Panc1 (cell line): ENCODE data around the gene N4BP2L2. TPM values are rescaled to one million over a fixed set of nuclear protein-coding genes. Genes with fewer than 3 reads are reported as not detected.
A peak's percentile ranks its signal among the peaks of the same experiment; 100 is the strongest.

Experiments used
- ATAC-seq: fragments of 200-7000 bp; cut with Tn5 transposase; 2 replicates; pipeline ENCODE4 v1.9.1; 2020; ENCODE audit warnings: mild to moderate bottlenecking, moderate library complexity
- BruUV-seq: library from RNA; stranded (reverse); fragments of 400-500 nt; replicated peaks from 2 replicates; lab custom pipeline; 2021; lab: Mats Ljungman, UMichigan
- CTCF ChIA-PET: fragments of 300-600 bp; sonication (Branson Sonifier 250); formaldehyde crosslinking; loops from one replicate; lab custom pipeline; 2022; ENCODE audit warnings: antibody characterized with exemption; lab: Charles Lee
- POLR2A ChIA-PET: fragments of 300-600 bp; sonication (Branson Sonifier 250); formaldehyde crosslinking; loops from one replicate; lab custom pipeline; 2022; ENCODE audit warnings: antibody characterized with exemption; lab: Charles Lee
- DNase-seq: peaks from one replicate; pipeline ENCODE4 v3.0.0-alpha.2; 2010; ENCODE audit warnings: low read depth, low spot score
- H3K27ac ChIP-seq: 2 replicates; pipeline ENCODE4 v1.5.1; 2011; ENCODE audit warnings: mild to moderate bottlenecking, low read length, inconsistent platforms
- H3K27me3 ChIP-seq: fragments of 200-500 bp; sonication (Bioruptor generic); 2 replicates; pipeline ENCODE4 v1.6.0; 2014; ENCODE audit warnings: low read length, inconsistent platforms; ENCODE audit not compliant: control insufficient read depth, insufficient read depth
- H3K36me3 ChIP-seq: fragments of 200-500 bp; sonication (Bioruptor generic); 2 replicates; pipeline ENCODE4 v1.5.1; 2014; ENCODE audit warnings: inconsistent platforms, mild to moderate bottlenecking, low read length, moderate library complexity; ENCODE audit not compliant: control insufficient read depth, insufficient read depth
- H3K4me1 ChIP-seq: 2 replicates; pipeline ENCODE4 v1.5.1; 2011; ENCODE audit warnings: inconsistent platforms, mild to moderate bottlenecking, low read length, moderate library complexity; ENCODE audit not compliant: control insufficient read depth, insufficient read depth
- H3K4me3 ChIP-seq, 2 experiments: 2 replicates each; pipeline ENCODE4 v1.5.1; 2011 to 2012; ENCODE audit warnings: low read depth in 2 of 2, low read length in 2 of 2, mild to moderate bottlenecking in 2 of 2, inconsistent platforms in 1 of 2, moderate library complexity in 1 of 2
- H3K9me3 ChIP-seq: fragments of 200-500 bp; sonication (Bioruptor generic); 2 replicates; pipeline ENCODE4 v1.5.1; 2014; ENCODE audit warnings: low read depth, mild to moderate bottlenecking, inconsistent platforms, low read length, moderate library complexity; ENCODE audit not compliant: control insufficient read depth, insufficient read depth
- POLR2AphosphoS5 ChIP-seq: IDR thresholded peaks from 2 replicates; pipeline ENCODE4 v1.6.1; 2012; ENCODE audit warnings: mild to moderate bottlenecking, low read depth, low read length, moderate library complexity
- SIN3A ChIP-seq: IDR thresholded peaks from 2 replicates; pipeline ENCODE4 v1.6.1; 2012; ENCODE audit warnings: low read depth, mild to moderate bottlenecking, low read length, moderate library complexity, borderline replicate concordance; ENCODE audit not compliant: insufficient read depth
- TCF7L2 ChIP-seq: IDR thresholded peaks from 2 replicates; pipeline ENCODE4 v1.6.1; 2011; ENCODE audit warnings: mild to moderate bottlenecking, low read depth, low read length, inconsistent platforms
- in situ Hi-C: cut with HindIII; loops from 2 replicates; pipeline ENCODE4 v1.10.0; 2016; ENCODE audit warnings: low sequenced_read_pairs, low pct_unique_long_range_greater_than_20kb
- intact Hi-C: fragments of 100-400 bp; cut with micrococcal nuclease; formaldehyde crosslinking; loops from one replicate; pipeline ENCODE4 v1.10.0; 2022; ENCODE audit not compliant: unreplicated experiment
- total RNA-seq: library from RNA; stranded (reverse); gene quantifications from one replicate; pipeline ENCODE4 v1.2.1, GENCODE V29; 2021; ENCODE audit not compliant: unreplicated experiment
- TF ChIP-seq, protein P1 (sequence below), 2 experiments: IDR thresholded peaks; 2 replicates each; pipeline ENCODE4 v1.6.1; 2011 to 2012; ENCODE audit warnings: low read depth in 2 of 2, control low read depth in 1 of 2, low read length in 1 of 2, mild to moderate bottlenecking in 1 of 2, moderate library complexity in 1 of 2; ENCODE audit not compliant: insufficient read depth in 1 of 2
- TF ChIP-seq, protein P2 (sequence below): fragments of 450-650 bp; IDR thresholded peaks from 2 replicates; pipeline ENCODE4 v1.5.1; 2017; ENCODE audit warnings: mild to moderate bottlenecking

Gene N4BP2L2
- total RNA-seq, 1 experiment from 2014 or later = 43.8 TPM

DNA sequence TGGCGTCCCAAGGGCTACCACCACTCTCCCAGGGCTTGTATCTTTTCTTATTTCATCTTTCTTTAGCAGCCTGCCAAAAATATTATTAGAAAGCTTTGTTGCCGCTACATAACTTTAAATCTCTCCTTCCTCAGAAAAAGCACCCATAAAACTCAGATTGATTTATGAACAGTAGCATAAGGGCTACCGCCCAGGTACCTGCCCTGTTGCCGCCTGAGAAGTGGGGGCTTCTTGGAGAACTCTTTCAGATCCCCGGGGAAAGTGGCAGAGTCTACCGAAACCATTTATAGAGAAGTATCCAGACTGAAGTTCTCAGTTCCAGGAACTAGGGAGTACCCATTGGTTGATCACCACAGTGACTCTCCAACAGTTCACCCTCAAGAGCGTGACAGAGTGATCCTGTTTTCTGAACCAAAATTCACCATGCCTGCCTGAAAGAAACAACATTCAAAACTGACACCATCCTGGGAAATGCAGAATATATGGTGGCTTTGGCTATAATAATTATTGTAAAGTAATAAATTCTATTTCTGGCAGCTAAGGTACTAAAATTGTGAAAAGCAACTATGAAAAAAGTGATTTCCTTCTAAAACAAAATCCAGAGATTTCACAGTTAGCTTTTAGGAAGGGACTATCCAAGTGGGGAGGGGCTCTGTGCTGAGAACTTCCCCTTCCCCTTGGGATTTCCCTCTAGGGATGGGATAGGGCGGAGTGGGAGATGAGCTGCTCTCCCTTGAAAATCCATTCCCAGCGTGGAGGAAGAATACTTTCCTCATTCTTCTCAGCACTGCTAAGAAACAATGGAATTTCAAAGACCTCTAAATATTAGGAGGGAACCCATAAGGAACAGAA lies 109.8 kb downstream of the N4BP2L2 start:
- BruUV-seq = no TSS peak
- POLR2A ChIA-PET = no interaction called here
- ATAC-seq (no peak), DNase-seq (no peak)
- in situ Hi-C loops = no loop called here
- Histone ChIP-seq H3K4me3 (peak overlapping the region; percentile 54 to 64; a peak in 2 of 4 replicates), H3K36me3 (no peaks in the 10 kb centered on the region), H3K4me1 (peaks cover 6% of the 10 kb centered on the region), H3K27me3 (no peaks in the 10 kb centered on the region), H3K9me3 (no peaks in the 10 kb centered on the region), H3K27ac (no peak overlapping the region)
- CTCF ChIA-PET = no interaction called here
- intact Hi-C loops = no loop called here
- TF ChIP-seq SIN3A (no peak), POLR2AphosphoS5 (no peak)
- TF ChIP-seq, protein P1, sequence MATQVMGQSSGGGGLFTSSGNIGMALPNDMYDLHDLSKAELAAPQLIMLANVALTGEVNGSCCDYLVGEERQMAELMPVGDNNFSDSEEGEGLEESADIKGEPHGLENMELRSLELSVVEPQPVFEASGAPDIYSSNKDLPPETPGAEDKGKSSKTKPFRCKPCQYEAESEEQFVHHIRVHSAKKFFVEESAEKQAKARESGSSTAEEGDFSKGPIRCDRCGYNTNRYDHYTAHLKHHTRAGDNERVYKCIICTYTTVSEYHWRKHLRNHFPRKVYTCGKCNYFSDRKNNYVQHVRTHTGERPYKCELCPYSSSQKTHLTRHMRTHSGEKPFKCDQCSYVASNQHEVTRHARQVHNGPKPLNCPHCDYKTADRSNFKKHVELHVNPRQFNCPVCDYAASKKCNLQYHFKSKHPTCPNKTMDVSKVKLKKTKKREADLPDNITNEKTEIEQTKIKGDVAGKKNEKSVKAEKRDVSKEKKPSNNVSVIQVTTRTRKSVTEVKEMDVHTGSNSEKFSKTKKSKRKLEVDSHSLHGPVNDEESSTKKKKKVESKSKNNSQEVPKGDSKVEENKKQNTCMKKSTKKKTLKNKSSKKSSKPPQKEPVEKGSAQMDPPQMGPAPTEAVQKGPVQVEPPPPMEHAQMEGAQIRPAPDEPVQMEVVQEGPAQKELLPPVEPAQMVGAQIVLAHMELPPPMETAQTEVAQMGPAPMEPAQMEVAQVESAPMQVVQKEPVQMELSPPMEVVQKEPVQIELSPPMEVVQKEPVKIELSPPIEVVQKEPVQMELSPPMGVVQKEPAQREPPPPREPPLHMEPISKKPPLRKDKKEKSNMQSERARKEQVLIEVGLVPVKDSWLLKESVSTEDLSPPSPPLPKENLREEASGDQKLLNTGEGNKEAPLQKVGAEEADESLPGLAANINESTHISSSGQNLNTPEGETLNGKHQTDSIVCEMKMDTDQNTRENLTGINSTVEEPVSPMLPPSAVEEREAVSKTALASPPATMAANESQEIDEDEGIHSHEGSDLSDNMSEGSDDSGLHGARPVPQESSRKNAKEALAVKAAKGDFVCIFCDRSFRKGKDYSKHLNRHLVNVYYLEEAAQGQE (IDR thresholded peaks at IDR 0.05; ENCODE audit: insufficient read depth in 1 of 2, low read depth in 2 of 2, low read length in 1 of 2) = no peak

DNA sequence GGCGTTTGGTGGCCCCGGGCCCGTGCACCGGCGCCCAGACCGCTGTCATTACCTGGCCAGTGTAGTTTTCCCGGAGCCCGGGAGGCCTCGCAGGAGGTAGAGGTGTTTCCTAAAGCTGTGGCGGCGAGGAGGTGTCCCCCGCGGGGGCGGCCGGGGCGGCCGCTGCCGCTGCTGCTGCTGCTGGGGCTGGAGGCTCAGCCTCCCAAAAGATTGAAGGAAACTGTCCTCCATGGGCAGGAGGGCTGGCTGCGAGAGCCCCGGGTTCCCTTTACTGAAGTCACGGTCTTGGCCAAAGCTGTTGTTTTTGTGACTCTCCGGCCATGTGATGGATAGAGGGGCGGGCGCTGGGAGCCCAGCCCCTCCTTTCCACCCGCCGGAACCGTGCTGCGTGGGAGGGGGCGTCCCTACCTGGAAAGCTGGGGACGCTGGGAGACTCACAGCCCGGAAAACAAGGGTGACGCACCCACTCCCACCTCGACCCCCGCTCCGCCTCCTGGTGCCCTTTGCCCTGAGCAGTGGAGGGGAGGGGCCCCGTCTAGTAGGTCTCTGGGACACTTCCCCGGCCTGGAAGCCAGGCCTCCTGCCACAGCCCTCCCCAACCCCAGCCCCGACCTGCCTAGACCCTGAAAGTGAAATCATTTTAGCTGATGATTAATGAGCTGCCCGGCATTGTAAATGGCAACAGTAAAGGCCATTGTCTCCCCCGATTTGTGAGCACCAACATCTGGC lies 110.6 kb downstream of the N4BP2L2 start, which contains the start of gene N4BP2L1:
TSS of gene N4BP2L1 (minus strand) at position 279 of the 729 bp plus-strand sequence. CDS start at position 231, 48 bp downstream.
- peak; percentile 81 for ATAC-seq
- CTCF ChIA-PET = no interaction called here
- peaks cover 6% of the 10 kb centered on the region for H3K4me1 ChIP-seq
- no peak within 1 kb of the TSS for H3K27ac ChIP-seq
- peak within 1 kb of the TSS; percentile 54 to 64 for H3K4me3 ChIP-seq
- H3K27me3 ChIP-seq = no peaks in the 10 kb centered on the region
- in situ Hi-C loops (no loop called here), intact Hi-C loops (no loop called here)
- BruUV-seq = no TSS peak
- H3K36me3 ChIP-seq = no peaks in the 10 kb centered on the region
- POLR2A ChIA-PET = no interaction called here
- no peaks in the 10 kb centered on the region for H3K9me3 ChIP-seq
- no peak for DNase-seq
- TF ChIP-seq, protein P1 (IDR thresholded peaks at IDR 0.05; ENCODE audit: insufficient read depth in 1 of 2, low read depth in 2 of 2, low read length in 1 of 2) = no peak
- TF ChIP-seq POLR2AphosphoS5 (no peak), SIN3A (no peak), TCF7L2 (no peak)
- TF ChIP-seq, protein P2, sequence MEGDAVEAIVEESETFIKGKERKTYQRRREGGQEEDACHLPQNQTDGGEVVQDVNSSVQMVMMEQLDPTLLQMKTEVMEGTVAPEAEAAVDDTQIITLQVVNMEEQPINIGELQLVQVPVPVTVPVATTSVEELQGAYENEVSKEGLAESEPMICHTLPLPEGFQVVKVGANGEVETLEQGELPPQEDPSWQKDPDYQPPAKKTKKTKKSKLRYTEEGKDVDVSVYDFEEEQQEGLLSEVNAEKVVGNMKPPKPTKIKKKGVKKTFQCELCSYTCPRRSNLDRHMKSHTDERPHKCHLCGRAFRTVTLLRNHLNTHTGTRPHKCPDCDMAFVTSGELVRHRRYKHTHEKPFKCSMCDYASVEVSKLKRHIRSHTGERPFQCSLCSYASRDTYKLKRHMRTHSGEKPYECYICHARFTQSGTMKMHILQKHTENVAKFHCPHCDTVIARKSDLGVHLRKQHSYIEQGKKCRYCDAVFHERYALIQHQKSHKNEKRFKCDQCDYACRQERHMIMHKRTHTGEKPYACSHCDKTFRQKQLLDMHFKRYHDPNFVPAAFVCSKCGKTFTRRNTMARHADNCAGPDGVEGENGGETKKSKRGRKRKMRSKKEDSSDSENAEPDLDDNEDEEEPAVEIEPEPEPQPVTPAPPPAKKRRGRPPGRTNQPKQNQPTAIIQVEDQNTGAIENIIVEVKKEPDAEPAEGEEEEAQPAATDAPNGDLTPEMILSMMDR = no peak
